Measurements from ENCODE around the gene ANKAR. TPM values are rescaled to one million over a fixed set of nuclear protein-coding genes. Genes with fewer than 3 reads are reported as not detected.
"Not testable (repeated sequence)": the region's sequence is repeated elsewhere in the genome, so short reads cannot be mapped to it uniquely, and the experiment has no call there.

Gene ANKAR
- total RNA-seq, 2 experiments from 2014 or later: 3.5 to 3.6 TPM

- ChIA-PET CTCF (interaction anchor here (1.1 to 5.3 kb wide), 3 partner anchors 10 to 41 kb away, joined by 3 to 78 read pairs (median 7); partner anchors contain the start of gene ASNSD1), POLR2A (no interaction called here)
- DNase-seq: no peak
- TF ChIP-seq CTCF (IDR thresholded peaks at IDR 0.05): no peak
- Mint-ChIP-seq H3K27ac (no peak overlapping the region), H3K27me3 (no peaks in the 10 kb centered on the region), H3K4me3 (no peak overlapping the region), H3K9me3 (no peaks in the 10 kb centered on the region), H3K36me3 (ENCODE audit: low read depth) (no peaks in the 10 kb centered on the region), H3K4me1 (ENCODE audit: low read depth) (peaks cover 2% of the 10 kb centered on the region)
- intact Hi-C loops (cut with micrococcal nuclease): no loop called here
- no peak for ATAC-seq
These were observed 26.2 kb downstream of the ANKAR start for GRCh38 chr2:189700681-189701080.

GRCh38 chr2:189702071-189702470 lies 27.6 kb downstream of the ANKAR start:
- ChIA-PET CTCF (interaction anchor here (1.3 to 5.3 kb wide), 4 partner anchors 9 to 43 kb away, joined by 6 to 78 read pairs (median 7); partner anchors contain the start of genes ANKAR and ASNSD1), POLR2A (interaction anchor here (1.1 kb wide), 1 partner anchor 41 kb away, joined by 3 read pairs; the partner anchor contains the start of gene ASNSD1)
- H3K27ac Mint-ChIP-seq: no peak overlapping the region
- H3K27me3 Mint-ChIP-seq: no peaks in the 10 kb centered on the region
- H3K4me1 Mint-ChIP-seq (ENCODE audit: low read depth): peaks cover 2% of the 10 kb centered on the region
- DNase-seq: no peak
- TF ChIP-seq CTCF (IDR thresholded peaks at IDR 0.05): no peak
- no peak overlapping the region for H3K4me3 Mint-ChIP-seq
- ATAC-seq: no peak
- H3K36me3 Mint-ChIP-seq (ENCODE audit: low read depth): peaks cover 4% of the 10 kb centered on the region
- no peaks in the 10 kb centered on the region for H3K9me3 Mint-ChIP-seq
- intact Hi-C loops (cut with micrococcal nuclease): no loop called here

GRCh38 chr2:189709501-189710221 lies 35.2 kb downstream of the ANKAR start:
- ATAC-seq (no peak), DNase-seq (no peak)
- Mint-ChIP-seq H3K4me3 (no peak overlapping the region), H3K27ac (no peak overlapping the region), H3K36me3 (ENCODE audit: low read depth) (peaks cover 11% of the 10 kb centered on the region), H3K27me3 (no peaks in the 10 kb centered on the region), H3K4me1 (ENCODE audit: low read depth) (no peaks in the 10 kb centered on the region), H3K9me3 (no peaks in the 10 kb centered on the region)
- intact Hi-C loops (cut with micrococcal nuclease): no loop called here
- POLR2A ChIA-PET: no interaction called here
- no peak for TF ChIP-seq CTCF (IDR thresholded peaks at IDR 0.05)
- CTCF ChIA-PET: interaction anchor here (4.0 kb wide), 1 partner anchor 13 kb away, joined by 13 read pairs; no protein-coding TSS in a partner anchor

GRCh38 chr2:189717593-189717992 lies 43.1 kb downstream of the ANKAR start:
- CTCF ChIA-PET; H3K36me3 Mint-ChIP-seq (ENCODE audit: low read depth); H3K9me3 Mint-ChIP-seq: not testable (repeated sequence)

GRCh38 chr2:189719571-189719970 lies 45.1 kb downstream of the ANKAR start:
- H3K9me3 Mint-ChIP-seq: peaks cover 7% of the 10 kb centered on the region
- H3K4me3 Mint-ChIP-seq: no peak overlapping the region
- H3K27ac Mint-ChIP-seq: no peak overlapping the region
- POLR2A ChIA-PET: no interaction called here
- H3K4me1 Mint-ChIP-seq (ENCODE audit: low read depth): peaks cover 9% of the 10 kb centered on the region
- no peak for TF ChIP-seq CTCF (IDR thresholded peaks at IDR 0.05)
- intact Hi-C loops (cut with micrococcal nuclease): no loop called here
- DNase-seq: no peak
- no peaks in the 10 kb centered on the region for H3K36me3 Mint-ChIP-seq (ENCODE audit: low read depth)
- no peak for ATAC-seq
- H3K27me3 Mint-ChIP-seq: no peaks in the 10 kb centered on the region
- CTCF ChIA-PET: no interaction called here

More at GRCh38 chr2:189717593-189717992, 43.1 kb downstream of the ANKAR start:
- H3K4me3 Mint-ChIP-seq; DNase-seq; H3K27ac Mint-ChIP-seq; H3K4me1 Mint-ChIP-seq (ENCODE audit: low read depth); intact Hi-C loops (cut with micrococcal nuclease); H3K27me3 Mint-ChIP-seq; ATAC-seq; POLR2A ChIA-PET: not testable (repeated sequence)

Measured in activated CD8-positive, alpha-beta T cell treated with anti-CD3 and anti-CD28 coated beads for 36 hours (primary cell).